Measurements from ENCODE around the gene PRKD1.

The PRKD1 gene

DNA sequence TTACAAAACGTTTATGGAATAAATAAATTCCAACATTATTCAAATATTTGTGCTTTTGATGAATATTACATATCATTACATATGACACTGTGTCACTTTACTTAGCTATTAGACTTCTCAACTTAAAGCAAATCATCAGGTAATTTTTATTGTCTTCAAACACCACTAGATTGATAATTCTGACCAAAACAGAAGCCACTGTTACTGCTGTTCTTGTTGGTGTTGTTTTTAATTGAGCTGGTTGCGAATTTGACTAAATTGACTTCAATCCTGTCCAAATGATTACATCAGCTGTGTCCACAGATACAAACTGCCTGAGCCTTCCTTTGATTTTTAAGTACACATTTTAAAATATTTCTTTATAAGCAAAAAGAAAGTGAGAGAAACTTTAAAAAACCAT lies 29.2 kb downstream of the PRKD1 start:
- TF ChIP-seq ARNTL (CRISPR knock-in tag; IDR thresholded peaks at IDR 0.05; ENCODE audit: borderline replicate concordance, low read depth): no peak
- TF ChIP-seq OSR1 (CRISPR knock-in tag; IDR thresholded peaks at IDR 0.05): no peak
- no peak for TF ChIP-seq TSHZ2 (CRISPR knock-in tag; IDR thresholded peaks at IDR 0.05)
- TF ChIP-seq TCF4 (CRISPR knock-in tag; IDR thresholded peaks at IDR 0.05; ENCODE audit: borderline replicate concordance): no peak
- ATAC-seq: no peak

- ATAC-seq: no peak
- no peak for TF ChIP-seq SNAI2 (CRISPR knock-in tag; IDR thresholded peaks at IDR 0.05)
- TF ChIP-seq POU6F1 (CRISPR knock-in tag; IDR thresholded peaks at IDR 0.05; ENCODE audit: borderline replicate concordance, low read depth): no peak
- TF ChIP-seq RARB (CRISPR knock-in tag; IDR thresholded peaks at IDR 0.05): no peak
- no peak for TF ChIP-seq TOX (CRISPR knock-in tag; IDR thresholded peaks at IDR 0.05; ENCODE audit: borderline replicate concordance)
- no peak for TF ChIP-seq PPARA (CRISPR knock-in tag; IDR thresholded peaks at IDR 0.05; ENCODE audit: borderline replicate concordance)
- TF ChIP-seq GLIS3 (CRISPR knock-in tag; IDR thresholded peaks at IDR 0.05): no peak
- TF ChIP-seq ZNF70 (CRISPR knock-in tag; IDR thresholded peaks at IDR 0.05): no peak
- no peak for TF ChIP-seq ZC3H10 (CRISPR knock-in tag; IDR thresholded peaks at IDR 0.05)
- TF ChIP-seq ZFP30 (CRISPR knock-in tag; IDR thresholded peaks at IDR 0.05): no peak
- TF ChIP-seq ZNF565 (CRISPR knock-in tag; conservative IDR thresholded peaks at IDR 0.05; ENCODE audit: low read depth): no peak
- TF ChIP-seq BACH2 (CRISPR knock-in tag; IDR thresholded peaks at IDR 0.05; ENCODE audit: borderline replicate concordance): no peak
- TF ChIP-seq CSDC2 (CRISPR knock-in tag; IDR thresholded peaks at IDR 0.05): no peak
- TF ChIP-seq, protein P1, sequence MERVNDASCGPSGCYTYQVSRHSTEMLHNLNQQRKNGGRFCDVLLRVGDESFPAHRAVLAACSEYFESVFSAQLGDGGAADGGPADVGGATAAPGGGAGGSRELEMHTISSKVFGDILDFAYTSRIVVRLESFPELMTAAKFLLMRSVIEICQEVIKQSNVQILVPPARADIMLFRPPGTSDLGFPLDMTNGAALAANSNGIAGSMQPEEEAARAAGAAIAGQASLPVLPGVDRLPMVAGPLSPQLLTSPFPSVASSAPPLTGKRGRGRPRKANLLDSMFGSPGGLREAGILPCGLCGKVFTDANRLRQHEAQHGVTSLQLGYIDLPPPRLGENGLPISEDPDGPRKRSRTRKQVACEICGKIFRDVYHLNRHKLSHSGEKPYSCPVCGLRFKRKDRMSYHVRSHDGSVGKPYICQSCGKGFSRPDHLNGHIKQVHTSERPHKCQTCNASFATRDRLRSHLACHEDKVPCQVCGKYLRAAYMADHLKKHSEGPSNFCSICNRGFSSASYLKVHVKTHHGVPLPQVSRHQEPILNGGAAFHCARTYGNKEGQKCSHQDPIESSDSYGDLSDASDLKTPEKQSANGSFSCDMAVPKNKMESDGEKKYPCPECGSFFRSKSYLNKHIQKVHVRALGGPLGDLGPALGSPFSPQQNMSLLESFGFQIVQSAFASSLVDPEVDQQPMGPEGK (CRISPR knock-in tag; IDR thresholded peaks at IDR 0.05; ENCODE audit: borderline replicate concordance): no peak
Measured at GRCh38 chr14:29897181-29897580, 30.5 kb downstream of the PRKD1 start.

DNA sequence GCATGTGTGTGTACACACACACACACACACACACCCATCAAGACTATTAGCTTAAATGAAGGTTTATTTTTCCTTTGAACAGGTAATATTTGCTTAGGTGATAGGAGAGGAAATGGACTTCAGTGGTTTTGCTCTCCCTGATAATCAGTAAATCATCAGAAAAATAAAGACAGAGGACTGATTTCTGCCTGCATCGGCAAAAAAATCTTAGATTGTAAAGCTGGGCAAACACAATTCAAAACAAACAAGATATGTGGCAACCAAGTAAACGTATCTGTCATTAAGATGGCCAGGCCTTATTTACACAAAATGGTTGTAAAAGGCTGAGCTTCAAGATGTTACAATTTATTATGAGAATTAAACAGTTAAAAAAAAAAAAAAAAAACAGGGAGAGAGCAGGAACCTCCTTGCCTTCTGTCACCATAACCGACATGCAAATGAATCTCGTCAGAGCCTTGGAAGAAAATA lies 31.3 kb downstream of the PRKD1 start:
- no peak for TF ChIP-seq ZNF8 (CRISPR knock-in tag; IDR thresholded peaks at IDR 0.05)
- no peak for TF ChIP-seq PPARA (CRISPR knock-in tag; IDR thresholded peaks at IDR 0.05; ENCODE audit: borderline replicate concordance)
- TF ChIP-seq ISL1 (CRISPR knock-in tag; IDR thresholded peaks at IDR 0.05): no peak
- TF ChIP-seq BACH2 (CRISPR knock-in tag; IDR thresholded peaks at IDR 0.05; ENCODE audit: borderline replicate concordance): no peak
- TF ChIP-seq, protein P1 (CRISPR knock-in tag; IDR thresholded peaks at IDR 0.05; ENCODE audit: borderline replicate concordance): no peak
- TF ChIP-seq TSHZ2 (CRISPR knock-in tag; IDR thresholded peaks at IDR 0.05): no peak
- no peak for TF ChIP-seq CREB5 (CRISPR knock-in tag; IDR thresholded peaks at IDR 0.05; ENCODE audit: low read depth)
- TF ChIP-seq ZFP30 (CRISPR knock-in tag; IDR thresholded peaks at IDR 0.05): no peak
- no peak for TF ChIP-seq ARNTL (CRISPR knock-in tag; IDR thresholded peaks at IDR 0.05; ENCODE audit: borderline replicate concordance, low read depth)
- no peak for TF ChIP-seq ZFP3 (CRISPR knock-in tag; IDR thresholded peaks at IDR 0.05)
- no peak for TF ChIP-seq ZNF565 (CRISPR knock-in tag; conservative IDR thresholded peaks at IDR 0.05; ENCODE audit: low read depth)
- TF ChIP-seq CSDC2 (CRISPR knock-in tag; IDR thresholded peaks at IDR 0.05): no peak
- TF ChIP-seq TOX (CRISPR knock-in tag; IDR thresholded peaks at IDR 0.05; ENCODE audit: borderline replicate concordance): no peak
- no peak for TF ChIP-seq TCF4 (CRISPR knock-in tag; IDR thresholded peaks at IDR 0.05; ENCODE audit: borderline replicate concordance)
- TF ChIP-seq ZNF70 (CRISPR knock-in tag; IDR thresholded peaks at IDR 0.05): no peak
- no peak for TF ChIP-seq CSRNP3 (CRISPR knock-in tag; IDR thresholded peaks at IDR 0.05)
- no peak for TF ChIP-seq GLIS3 (CRISPR knock-in tag; IDR thresholded peaks at IDR 0.05)
- ATAC-seq: no peak

Data from SK-N-SH treated with all-trans-retinoic acid at 6 μM for 48 hours (cell line).